ENCODE results near the gene TSTD2. TPM values are rescaled to one million over a fixed set of nuclear protein-coding genes. Genes with fewer than 3 reads are reported as not detected.
"Not testable (repeated sequence)": the region's sequence is repeated elsewhere in the genome, so short reads cannot be mapped to it uniquely, and the experiment has no call there.

TSTD2 gene
- total RNA-seq, 1 donor from 2014 or later: 17.5 TPM

- H3K4me1 Mint-ChIP-seq (ENCODE audit: unreplicated experiment): no peaks in the 10 kb centered on the region
- no peak overlapping the region for H3K4me3 Mint-ChIP-seq (ENCODE audit: unreplicated experiment)
- H3K9me3 Mint-ChIP-seq (ENCODE audit: unreplicated experiment): no peaks in the 10 kb centered on the region
- H3K27ac Mint-ChIP-seq (ENCODE audit: unreplicated experiment): no peak overlapping the region
- H3K36me3 Mint-ChIP-seq (ENCODE audit: low read depth, unreplicated experiment): no peaks in the 10 kb centered on the region
- DNase-seq (ENCODE audit: low spot score): no peak
- TF ChIP-seq CTCF (IDR thresholded peaks at IDR 0.05; ENCODE audit: unreplicated experiment): no peak
- no peaks in the 10 kb centered on the region for H3K27me3 Mint-ChIP-seq (ENCODE audit: unreplicated experiment)
These were observed 53.3 kb downstream of the TSTD2 start for GRCh38 chr9:97579914-97580313.

GRCh38 chr9:97578846-97579245, 54.3 kb downstream of the TSTD2 start:
- no peak overlapping the region for H3K27ac Mint-ChIP-seq (ENCODE audit: unreplicated experiment)
- no peaks in the 10 kb centered on the region for H3K9me3 Mint-ChIP-seq (ENCODE audit: unreplicated experiment)
- no peaks in the 10 kb centered on the region for H3K27me3 Mint-ChIP-seq (ENCODE audit: unreplicated experiment)
- no peak for DNase-seq (ENCODE audit: low spot score)
- TF ChIP-seq CTCF (IDR thresholded peaks at IDR 0.05; ENCODE audit: unreplicated experiment): no peak
- no peaks in the 10 kb centered on the region for H3K36me3 Mint-ChIP-seq (ENCODE audit: low read depth, unreplicated experiment)
- H3K4me3 Mint-ChIP-seq (ENCODE audit: unreplicated experiment): no peak overlapping the region
- no peaks in the 10 kb centered on the region for H3K4me1 Mint-ChIP-seq (ENCODE audit: unreplicated experiment)

GRCh38 chr9:97577051-97577450, 56.1 kb downstream of the TSTD2 start:
- Mint-ChIP-seq H3K27me3 (ENCODE audit: unreplicated experiment) (no peaks in the 10 kb centered on the region), H3K9me3 (ENCODE audit: unreplicated experiment) (no peaks in the 10 kb centered on the region), H3K4me3 (ENCODE audit: unreplicated experiment) (no peak overlapping the region), H3K4me1 (ENCODE audit: unreplicated experiment) (no peaks in the 10 kb centered on the region), H3K36me3 (ENCODE audit: low read depth, unreplicated experiment) (no peaks in the 10 kb centered on the region), H3K27ac (ENCODE audit: unreplicated experiment) (no peak overlapping the region)
- TF ChIP-seq CTCF (IDR thresholded peaks at IDR 0.05; ENCODE audit: unreplicated experiment): no peak
- DNase-seq (ENCODE audit: low spot score): no peak

- no peak for DNase-seq (ENCODE audit: low spot score)
- Mint-ChIP-seq H3K36me3 (ENCODE audit: low read depth, unreplicated experiment) (no peaks in the 10 kb centered on the region), H3K4me1 (ENCODE audit: unreplicated experiment) (no peaks in the 10 kb centered on the region), H3K9me3 (ENCODE audit: unreplicated experiment) (no peaks in the 10 kb centered on the region), H3K27ac (ENCODE audit: unreplicated experiment) (no peak overlapping the region), H3K27me3 (ENCODE audit: unreplicated experiment) (no peaks in the 10 kb centered on the region), H3K4me3 (ENCODE audit: unreplicated experiment) (no peak overlapping the region)
- TF ChIP-seq CTCF (IDR thresholded peaks at IDR 0.05; ENCODE audit: unreplicated experiment): no peak
These were observed 57.4 kb downstream of the TSTD2 start for GRCh38 chr9:97575673-97576200.

- H3K9me3 Mint-ChIP-seq (ENCODE audit: unreplicated experiment): not testable (repeated sequence)
These were observed 58.1 kb downstream of the TSTD2 start for GRCh38 chr9:97574921-97575672.

GRCh38 chr9:97574101-97574571, 59.0 kb downstream of the TSTD2 start:
- H3K27me3 Mint-ChIP-seq (ENCODE audit: unreplicated experiment): not testable (repeated sequence)

More at GRCh38 chr9:97574921-97575672, 58.1 kb downstream of the TSTD2 start:
- H3K4me3 Mint-ChIP-seq (ENCODE audit: unreplicated experiment); H3K27ac Mint-ChIP-seq (ENCODE audit: unreplicated experiment); H3K27me3 Mint-ChIP-seq (ENCODE audit: unreplicated experiment); H3K36me3 Mint-ChIP-seq (ENCODE audit: low read depth, unreplicated experiment); DNase-seq (ENCODE audit: low spot score); H3K4me1 Mint-ChIP-seq (ENCODE audit: unreplicated experiment): not testable (repeated sequence)

More at GRCh38 chr9:97574101-97574571, 59.0 kb downstream of the TSTD2 start:
- H3K9me3 Mint-ChIP-seq (ENCODE audit: unreplicated experiment); H3K36me3 Mint-ChIP-seq (ENCODE audit: low read depth, unreplicated experiment); DNase-seq (ENCODE audit: low spot score); H3K4me1 Mint-ChIP-seq (ENCODE audit: unreplicated experiment); H3K27ac Mint-ChIP-seq (ENCODE audit: unreplicated experiment); H3K4me3 Mint-ChIP-seq (ENCODE audit: unreplicated experiment): not testable (repeated sequence)
